SU-DHL-6 (cell line): Measurements from ENCODE around the gene PDCD4.

ENCODE experiments used
- EZH2phosphoT487 ChIP-seq: fragments of 200-600 bp; sonication (generic), shearing (Covaris generic); conservative IDR thresholded peaks from 2 replicates; pipeline ENCODE4 v1.6.1; 2018; ENCODE audit warnings: mild to moderate bottlenecking, antibody characterized with exemption, low read length, moderate library complexity, mixed read lengths
- TF ChIP-seq, protein P1 (sequence below): fragments of 200-600 bp; sonication (generic); IDR thresholded peaks from one replicate; pipeline ENCODE4 v1.5.1; 2017; ENCODE audit warnings: antibody characterized with exemption, mild to moderate bottlenecking, low read length, moderate library complexity; ENCODE audit not compliant: insufficient read depth, poor library complexity, severe bottlenecking

DNA sequence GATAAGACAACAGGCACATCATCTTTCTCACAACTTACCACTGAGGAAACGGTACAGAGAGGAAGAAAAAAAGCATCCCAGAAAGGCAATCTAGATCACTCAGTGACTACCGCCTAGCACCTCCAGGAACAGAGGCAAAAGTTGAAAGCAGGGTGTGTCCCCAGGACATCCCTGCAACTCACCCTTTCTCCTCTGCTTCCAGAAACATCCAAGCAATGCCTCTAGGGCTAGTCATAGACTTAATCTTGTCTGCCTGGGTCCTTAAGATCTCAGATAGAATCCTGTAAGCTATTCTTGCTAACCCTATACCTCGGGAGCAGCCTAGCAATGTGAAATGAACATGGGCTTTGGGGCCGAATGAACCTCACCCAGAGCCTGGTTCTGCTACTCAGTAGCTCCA is 18.8 kb upstream of the PDCD4 start:
- TF ChIP-seq, protein P1, sequence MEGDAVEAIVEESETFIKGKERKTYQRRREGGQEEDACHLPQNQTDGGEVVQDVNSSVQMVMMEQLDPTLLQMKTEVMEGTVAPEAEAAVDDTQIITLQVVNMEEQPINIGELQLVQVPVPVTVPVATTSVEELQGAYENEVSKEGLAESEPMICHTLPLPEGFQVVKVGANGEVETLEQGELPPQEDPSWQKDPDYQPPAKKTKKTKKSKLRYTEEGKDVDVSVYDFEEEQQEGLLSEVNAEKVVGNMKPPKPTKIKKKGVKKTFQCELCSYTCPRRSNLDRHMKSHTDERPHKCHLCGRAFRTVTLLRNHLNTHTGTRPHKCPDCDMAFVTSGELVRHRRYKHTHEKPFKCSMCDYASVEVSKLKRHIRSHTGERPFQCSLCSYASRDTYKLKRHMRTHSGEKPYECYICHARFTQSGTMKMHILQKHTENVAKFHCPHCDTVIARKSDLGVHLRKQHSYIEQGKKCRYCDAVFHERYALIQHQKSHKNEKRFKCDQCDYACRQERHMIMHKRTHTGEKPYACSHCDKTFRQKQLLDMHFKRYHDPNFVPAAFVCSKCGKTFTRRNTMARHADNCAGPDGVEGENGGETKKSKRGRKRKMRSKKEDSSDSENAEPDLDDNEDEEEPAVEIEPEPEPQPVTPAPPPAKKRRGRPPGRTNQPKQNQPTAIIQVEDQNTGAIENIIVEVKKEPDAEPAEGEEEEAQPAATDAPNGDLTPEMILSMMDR, result no peak
- no peak for TF ChIP-seq EZH2phosphoT487
